HFF-Myc (cell line): Measurements from ENCODE around the gene KLHL29.

ENCODE experiments used
- DNase-seq: peaks from one replicate; pipeline ENCODE4 v3.0.0-alpha.2; 2011; ENCODE audit warnings: low read depth; ENCODE audit errors: extremely low read depth
- H3K4me3 ChIP-seq: replicated peaks from 2 replicates; pipeline ENCODE4 v1.5.1; 2011; ENCODE audit warnings: low read depth, mild to moderate bottlenecking, control low read depth, low read length
- TF ChIP-seq, protein P1 (sequence below): IDR thresholded peaks from 2 replicates; pipeline ENCODE4 v1.5.1; 2012; ENCODE audit warnings: mild to moderate bottlenecking, low read depth, low read length, control low read depth; ENCODE audit errors: missing control alignments

KLHL29 gene

DNA sequence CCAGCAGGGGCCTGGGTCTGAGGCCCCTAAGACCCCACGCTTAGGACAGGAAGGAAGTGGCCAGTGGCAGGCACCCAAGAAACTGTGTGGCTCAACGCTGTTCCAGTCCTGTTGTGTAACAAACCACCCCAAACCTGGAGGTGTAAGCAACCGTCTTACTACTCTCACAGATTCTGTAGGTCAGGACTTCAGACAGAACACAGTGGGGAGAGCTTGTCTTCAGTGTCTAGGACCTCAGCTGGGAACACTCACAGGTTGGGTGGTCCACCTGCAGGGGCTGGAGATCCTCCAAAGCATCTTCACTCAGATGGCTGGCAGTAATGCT, 123.0 kb downstream of the KLHL29 start:
- TF ChIP-seq, protein P1, sequence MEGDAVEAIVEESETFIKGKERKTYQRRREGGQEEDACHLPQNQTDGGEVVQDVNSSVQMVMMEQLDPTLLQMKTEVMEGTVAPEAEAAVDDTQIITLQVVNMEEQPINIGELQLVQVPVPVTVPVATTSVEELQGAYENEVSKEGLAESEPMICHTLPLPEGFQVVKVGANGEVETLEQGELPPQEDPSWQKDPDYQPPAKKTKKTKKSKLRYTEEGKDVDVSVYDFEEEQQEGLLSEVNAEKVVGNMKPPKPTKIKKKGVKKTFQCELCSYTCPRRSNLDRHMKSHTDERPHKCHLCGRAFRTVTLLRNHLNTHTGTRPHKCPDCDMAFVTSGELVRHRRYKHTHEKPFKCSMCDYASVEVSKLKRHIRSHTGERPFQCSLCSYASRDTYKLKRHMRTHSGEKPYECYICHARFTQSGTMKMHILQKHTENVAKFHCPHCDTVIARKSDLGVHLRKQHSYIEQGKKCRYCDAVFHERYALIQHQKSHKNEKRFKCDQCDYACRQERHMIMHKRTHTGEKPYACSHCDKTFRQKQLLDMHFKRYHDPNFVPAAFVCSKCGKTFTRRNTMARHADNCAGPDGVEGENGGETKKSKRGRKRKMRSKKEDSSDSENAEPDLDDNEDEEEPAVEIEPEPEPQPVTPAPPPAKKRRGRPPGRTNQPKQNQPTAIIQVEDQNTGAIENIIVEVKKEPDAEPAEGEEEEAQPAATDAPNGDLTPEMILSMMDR: no peak
- no peak overlapping the region for H3K4me3 ChIP-seq
- DNase-seq: no peak

DNA sequence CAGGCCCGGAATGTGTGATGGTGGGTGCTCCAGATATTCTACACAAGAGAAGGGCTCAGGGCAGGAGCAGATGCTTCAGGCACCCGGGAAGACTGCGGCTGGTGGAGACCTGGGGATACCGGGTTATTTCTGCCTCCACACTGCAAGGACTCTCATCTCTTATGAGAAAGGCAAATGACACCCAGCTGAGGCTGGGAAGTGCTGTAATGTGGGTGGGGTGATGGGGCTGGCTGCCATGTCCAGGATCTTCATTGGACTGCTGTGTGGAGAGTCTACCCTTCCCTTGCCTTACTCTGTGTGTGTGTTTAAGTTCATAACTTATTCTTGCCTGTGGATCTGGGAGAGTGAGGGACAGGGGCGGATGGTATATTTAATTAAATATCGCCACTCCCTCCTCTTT, 124.1 kb downstream of the KLHL29 start:
- no peak for DNase-seq
- H3K4me3 ChIP-seq: no peak overlapping the region
- TF ChIP-seq, protein P1: no peak

DNA sequence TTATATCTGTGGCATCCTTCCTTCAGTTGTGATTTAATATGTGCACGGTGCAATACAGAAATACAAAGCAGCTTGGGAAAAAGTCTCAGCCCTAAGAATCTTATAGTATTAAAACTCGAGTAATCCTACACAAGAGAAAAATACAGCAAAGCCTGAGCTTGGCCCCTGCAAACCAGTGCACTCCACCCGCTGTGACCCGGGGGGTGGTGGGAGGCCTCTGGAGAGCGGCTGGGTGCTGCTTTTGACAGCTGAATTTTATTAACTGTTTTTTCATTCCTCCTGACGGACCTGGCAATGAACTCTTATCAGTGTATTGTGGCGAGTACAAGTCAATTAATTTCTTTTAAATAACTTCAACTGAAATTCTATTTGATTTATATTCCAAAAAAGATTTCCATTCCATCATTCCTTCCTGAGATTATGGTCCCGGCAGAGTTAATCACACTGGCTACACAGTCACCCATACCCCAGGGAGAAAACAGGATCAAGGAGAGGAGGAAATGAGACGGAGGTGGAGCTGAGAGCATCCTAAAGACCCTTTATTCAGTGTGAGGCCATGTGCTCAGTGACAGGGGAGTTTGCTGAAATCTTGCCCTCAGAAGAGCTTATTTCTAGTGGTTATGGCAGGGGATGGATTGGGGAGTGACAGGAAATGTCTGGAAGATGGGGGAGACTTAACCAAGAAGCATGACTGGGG, 124.8 kb downstream of the KLHL29 start:
- TF ChIP-seq, protein P1: no peak
- no peak for DNase-seq
- no peak overlapping the region for H3K4me3 ChIP-seq

DNA sequence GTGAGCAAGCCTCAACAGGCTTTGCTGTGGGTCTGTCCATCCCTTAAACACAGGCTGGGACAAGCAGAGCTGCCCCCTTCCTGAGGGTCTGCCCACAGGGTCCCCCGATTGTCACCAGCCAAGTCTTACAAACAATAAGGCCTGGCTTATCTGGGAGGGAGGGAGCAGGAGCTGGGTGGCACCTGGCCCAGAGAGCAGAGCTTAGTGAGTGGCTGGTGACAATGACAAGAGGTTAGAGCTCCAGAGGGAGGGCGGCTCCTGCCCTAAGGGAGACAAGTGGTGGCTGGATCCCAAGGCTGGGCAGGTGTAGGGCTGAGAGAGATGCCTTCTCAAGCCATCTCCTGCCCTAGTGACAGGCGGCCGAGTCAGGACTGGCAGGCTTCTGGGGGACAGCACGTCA, 125.5 kb downstream of the KLHL29 start:
- H3K4me3 ChIP-seq: no peak overlapping the region
- TF ChIP-seq, protein P1: no peak
- no peak for DNase-seq

DNA sequence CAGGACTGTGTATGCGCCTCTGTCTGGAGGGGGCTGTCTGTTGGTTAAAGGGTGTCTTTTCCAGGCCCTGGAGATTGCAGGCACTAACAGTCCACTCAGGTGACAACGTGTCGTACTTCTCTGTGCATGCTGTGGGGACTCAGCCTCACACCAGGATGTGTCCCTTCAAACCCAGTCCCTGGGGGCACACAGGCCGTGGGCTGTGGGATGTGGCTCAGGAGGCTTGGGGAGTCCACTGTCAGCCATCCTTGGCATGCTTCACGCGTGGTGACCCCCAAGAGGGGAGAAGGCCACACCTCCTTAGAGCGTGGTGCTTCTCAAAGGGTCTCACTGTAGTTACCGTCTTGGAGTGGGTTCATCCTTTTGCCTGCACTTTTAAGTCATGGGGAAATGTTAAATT, 127.8 kb downstream of the KLHL29 start:
- DNase-seq: no peak
- TF ChIP-seq, protein P1: no peak
- H3K4me3 ChIP-seq: no peak overlapping the region

DNA sequence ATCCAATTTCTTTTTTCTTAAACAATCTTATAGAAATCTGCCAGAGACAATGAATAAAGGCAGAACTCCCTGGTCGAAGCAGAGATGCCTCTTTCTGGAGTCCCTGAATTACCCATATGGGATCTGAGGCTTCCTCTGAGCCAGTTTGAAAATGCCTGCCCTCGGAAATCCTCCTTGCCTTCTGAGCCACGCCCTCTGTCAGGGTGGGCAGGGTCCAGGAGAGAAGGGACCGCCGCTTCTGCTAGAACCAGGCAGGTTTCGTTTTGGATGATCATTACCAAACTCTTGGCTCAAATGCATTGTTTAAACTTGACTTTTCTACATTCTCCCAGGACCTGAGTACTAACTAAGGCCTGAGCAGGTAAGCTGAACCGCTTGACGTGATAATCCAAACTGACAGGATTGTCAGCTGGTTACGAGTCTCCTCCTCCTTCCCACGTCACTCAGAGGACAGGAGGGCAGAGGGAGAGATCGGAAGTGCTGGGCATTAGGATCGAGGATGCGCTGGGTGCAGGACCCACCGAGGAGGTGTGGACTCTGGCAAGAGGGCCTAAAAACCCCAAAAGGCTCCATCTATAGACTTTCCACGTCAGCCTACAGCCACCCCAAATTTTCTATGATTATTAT, 128.4 kb downstream of the KLHL29 start:
- TF ChIP-seq, protein P1: no peak
- DNase-seq: no peak
- no peak overlapping the region for H3K4me3 ChIP-seq
